Measurements from ENCODE around the gene CCR2.
"Not testable (repeated sequence)": the region's sequence is repeated elsewhere in the genome, so short reads cannot be mapped to it uniquely, and the experiment has no call there.

The CCR2 gene

GRCh38 chr3:46378426-46378942 is 24.6 kb downstream of the CCR2 start:
- peak; percentile 48 for DNase-seq (ENCODE audit: low read depth, low spot score)

GRCh38 chr3:46380471-46381221 is 26.7 kb downstream of the CCR2 start:
- DNase-seq (ENCODE audit: low read depth, low spot score) = no peak

GRCh38 chr3:46381625-46382024 is 27.7 kb downstream of the CCR2 start:
- DNase-seq (ENCODE audit: low read depth, low spot score) = no peak

GRCh38 chr3:46383211-46383950 is 29.5 kb downstream of the CCR2 start:
- DNase-seq (ENCODE audit: low read depth, low spot score) = no peak

GRCh38 chr3:46383951-46384330 is 30.0 kb downstream of the CCR2 start:
- DNase-seq (ENCODE audit: low read depth, low spot score) = no peak

- no peak for DNase-seq (ENCODE audit: low read depth, low spot score)
These were observed 32.3 kb downstream of the CCR2 start for GRCh38 chr3:46386205-46386604.

- DNase-seq (ENCODE audit: low read depth, low spot score) = not testable (repeated sequence)
These were observed 34.9 kb downstream of the CCR2 start for GRCh38 chr3:46388847-46389246.

- DNase-seq (ENCODE audit: low read depth, low spot score) = no peak
These were observed 35.4 kb downstream of the CCR2 start for GRCh38 chr3:46389306-46389705.

- DNase-seq (ENCODE audit: low read depth, low spot score) = not testable (repeated sequence)
These were observed 37.6 kb downstream of the CCR2 start for GRCh38 chr3:46391526-46391925.

- DNase-seq (ENCODE audit: low read depth, low spot score) = no peak
These were observed 39.1 kb downstream of the CCR2 start for GRCh38 chr3:46393011-46393410.

GRCh38 chr3:46393554-46394434 is 39.9 kb downstream of the CCR2 start:
- peak; percentile 20 for DNase-seq (ENCODE audit: low read depth, low spot score)

GRCh38 chr3:46395210-46395661 is 41.3 kb downstream of the CCR2 start:
- DNase-seq (ENCODE audit: low read depth, low spot score) = no peak

GRCh38 chr3:46395766-46396530 is 42.0 kb downstream of the CCR2 start:
- no peak for DNase-seq (ENCODE audit: low read depth, low spot score)

GRCh38 chr3:46397111-46397510 is 43.2 kb downstream of the CCR2 start:
- no peak for DNase-seq (ENCODE audit: low read depth, low spot score)

GRCh38 chr3:46398186-46398955 is 44.5 kb downstream of the CCR2 start:
- no peak for DNase-seq (ENCODE audit: low read depth, low spot score)

- no peak for DNase-seq (ENCODE audit: low read depth, low spot score)
These were observed 45.2 kb downstream of the CCR2 start for GRCh38 chr3:46399098-46399497.

- no peak for DNase-seq (ENCODE audit: low read depth, low spot score)
These were observed 45.6 kb downstream of the CCR2 start for GRCh38 chr3:46399557-46399956.

- no peak for DNase-seq (ENCODE audit: low read depth, low spot score)
These were observed 46.3 kb downstream of the CCR2 start for GRCh38 chr3:46400000-46400734.

GRCh38 chr3:46400846-46401245 is 46.9 kb downstream of the CCR2 start:
- DNase-seq (ENCODE audit: low read depth, low spot score) = no peak

- DNase-seq (ENCODE audit: low read depth, low spot score) = no peak
These were observed 47.7 kb downstream of the CCR2 start for GRCh38 chr3:46401579-46401978.

Data from iPS DF 19.7 (cell line).